Measurements from ENCODE around the gene ARPC1B. TPM values are rescaled to one million over a fixed set of nuclear protein-coding genes. Genes with fewer than 3 reads are reported as not detected.
A peak's percentile ranks its signal among the peaks of the same experiment; 100 is the strongest.

ARPC1B gene
- total and polyA plus RNA-seq, 9 of the 15 experiments (the other 6 are each of a cell fraction or from before 2014, with no cell fraction given), result 6.7 to 357 (median 211) TPM

DNA sequence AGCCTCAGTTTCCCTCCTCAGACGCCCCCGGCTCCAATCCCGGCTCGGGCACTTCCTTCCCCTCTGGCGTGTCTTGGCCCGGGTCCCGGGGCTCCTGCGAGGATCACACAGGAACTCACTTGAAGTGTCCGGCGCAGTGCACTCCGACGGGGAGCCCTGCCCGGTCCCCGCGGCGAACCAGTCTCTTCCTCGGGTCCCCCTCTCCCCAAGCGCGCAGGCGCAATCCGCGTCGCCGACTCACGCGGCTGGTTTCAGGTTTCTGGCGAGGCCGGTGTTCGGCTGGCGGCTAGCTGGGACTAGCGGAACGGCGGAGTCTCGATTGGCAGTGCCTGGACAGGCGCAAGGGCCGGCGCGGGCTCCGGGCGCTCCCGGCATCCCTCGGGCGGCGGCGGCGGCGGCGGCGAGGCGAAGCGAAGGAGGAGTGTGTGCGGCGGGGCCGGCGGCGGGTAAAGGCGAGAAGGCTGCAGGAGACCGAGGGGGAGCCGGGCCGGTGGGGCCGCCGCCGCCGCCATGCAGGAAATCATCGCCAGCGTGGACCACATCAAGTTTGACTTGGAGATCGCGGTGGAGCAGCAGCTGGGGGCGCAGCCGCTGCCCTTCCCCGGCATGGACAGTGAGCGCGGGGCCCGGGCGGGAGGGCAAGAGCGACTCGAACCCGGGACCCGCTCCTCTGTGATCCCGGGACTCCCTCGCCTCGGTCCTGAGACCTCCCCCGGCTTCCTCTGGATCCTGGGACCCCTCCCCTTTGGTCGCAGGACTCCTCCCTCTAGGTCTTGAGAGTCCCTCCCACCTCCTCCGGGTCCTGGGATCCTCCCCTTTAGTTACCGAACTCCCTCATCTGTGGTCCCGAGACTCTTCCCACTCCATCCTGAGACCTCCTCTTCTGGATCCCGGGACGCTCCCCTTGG lies 64.3 kb downstream of the ARPC1B start, which contains the start of the genes CPSF4 and PTCD1 (continued):
- TF ChIP-seq ZNF76 (CRISPR knock-in tag; IDR thresholded peaks at IDR 0.05; ENCODE audit: borderline replicate concordance) (peak; percentile 69; the same call in 1 of the 2 replicates), TAF15 (IDR thresholded peaks at IDR 0.05; ENCODE audit: low read depth, low read length) (no peak), L3MBTL2 (IDR thresholded peaks at IDR 0.05) (peak; percentile 98), RBM22 (IDR thresholded peaks at IDR 0.05; ENCODE audit: low read depth, low read length, poor library complexity, severe bottlenecking) (no peak), ZNF57 (CRISPR knock-in tag; IDR thresholded peaks at IDR 0.05) (0 out of 2 replicates have a peak, but pooled peaks have one; percentile 73), ZNF212 (CRISPR knock-in tag; IDR thresholded peaks at IDR 0.05) (peak; percentile 63; the same call in 1 of the 2 replicates), NELFE (IDR thresholded peaks at IDR 0.05; ENCODE audit: insufficient read depth, insufficient read length) (no peak), ERF (CRISPR knock-in tag; IDR thresholded peaks at IDR 0.05) (peak; percentile 75)
- TF ChIP-seq, protein P1, sequence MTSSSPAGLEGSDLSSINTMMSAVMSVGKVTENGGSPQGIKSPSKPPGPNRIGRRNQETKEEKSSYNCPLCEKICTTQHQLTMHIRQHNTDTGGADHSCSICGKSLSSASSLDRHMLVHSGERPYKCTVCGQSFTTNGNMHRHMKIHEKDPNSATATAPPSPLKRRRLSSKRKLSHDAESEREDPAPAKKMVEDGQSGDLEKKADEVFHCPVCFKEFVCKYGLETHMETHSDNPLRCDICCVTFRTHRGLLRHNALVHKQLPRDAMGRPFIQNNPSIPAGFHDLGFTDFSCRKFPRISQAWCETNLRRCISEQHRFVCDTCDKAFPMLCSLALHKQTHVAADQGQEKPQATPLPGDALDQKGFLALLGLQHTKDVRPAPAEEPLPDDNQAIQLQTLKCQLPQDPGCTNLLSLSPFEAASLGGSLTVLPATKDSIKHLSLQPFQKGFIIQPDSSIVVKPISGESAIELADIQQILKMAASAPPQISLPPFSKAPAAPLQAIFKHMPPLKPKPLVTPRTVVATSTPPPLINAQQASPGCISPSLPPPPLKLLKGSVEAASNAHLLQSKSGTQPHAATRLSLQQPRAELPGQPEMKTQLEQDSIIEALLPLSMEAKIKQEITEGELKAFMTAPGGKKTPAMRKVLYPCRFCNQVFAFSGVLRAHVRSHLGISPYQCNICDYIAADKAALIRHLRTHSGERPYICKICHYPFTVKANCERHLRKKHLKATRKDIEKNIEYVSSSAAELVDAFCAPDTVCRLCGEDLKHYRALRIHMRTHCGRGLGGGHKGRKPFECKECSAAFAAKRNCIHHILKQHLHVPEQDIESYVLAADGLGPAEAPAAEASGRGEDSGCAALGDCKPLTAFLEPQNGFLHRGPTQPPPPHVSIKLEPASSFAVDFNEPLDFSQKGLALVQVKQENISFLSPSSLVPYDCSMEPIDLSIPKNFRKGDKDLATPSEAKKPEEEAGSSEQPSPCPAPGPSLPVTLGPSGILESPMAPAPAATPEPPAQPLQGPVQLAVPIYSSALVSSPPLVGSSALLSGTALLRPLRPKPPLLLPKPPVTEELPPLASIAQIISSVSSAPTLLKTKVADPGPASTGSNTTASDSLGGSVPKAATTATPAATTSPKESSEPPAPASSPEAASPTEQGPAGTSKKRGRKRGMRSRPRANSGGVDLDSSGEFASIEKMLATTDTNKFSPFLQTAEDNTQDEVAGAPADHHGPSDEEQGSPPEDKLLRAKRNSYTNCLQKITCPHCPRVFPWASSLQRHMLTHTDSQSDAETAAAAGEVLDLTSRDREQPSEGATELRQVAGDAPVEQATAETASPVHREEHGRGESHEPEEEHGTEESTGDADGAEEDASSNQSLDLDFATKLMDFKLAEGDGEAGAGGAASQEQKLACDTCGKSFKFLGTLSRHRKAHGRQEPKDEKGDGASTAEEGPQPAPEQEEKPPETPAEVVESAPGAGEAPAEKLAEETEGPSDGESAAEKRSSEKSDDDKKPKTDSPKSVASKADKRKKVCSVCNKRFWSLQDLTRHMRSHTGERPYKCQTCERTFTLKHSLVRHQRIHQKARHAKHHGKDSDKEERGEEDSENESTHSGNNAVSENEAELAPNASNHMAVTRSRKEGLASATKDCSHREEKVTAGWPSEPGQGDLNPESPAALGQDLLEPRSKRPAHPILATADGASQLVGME (CRISPR knock-in tag; IDR thresholded peaks at IDR 0.05), result peak; percentile 80; the same call in 1 of the 2 replicates
- TF ChIP-seq, protein P2, sequence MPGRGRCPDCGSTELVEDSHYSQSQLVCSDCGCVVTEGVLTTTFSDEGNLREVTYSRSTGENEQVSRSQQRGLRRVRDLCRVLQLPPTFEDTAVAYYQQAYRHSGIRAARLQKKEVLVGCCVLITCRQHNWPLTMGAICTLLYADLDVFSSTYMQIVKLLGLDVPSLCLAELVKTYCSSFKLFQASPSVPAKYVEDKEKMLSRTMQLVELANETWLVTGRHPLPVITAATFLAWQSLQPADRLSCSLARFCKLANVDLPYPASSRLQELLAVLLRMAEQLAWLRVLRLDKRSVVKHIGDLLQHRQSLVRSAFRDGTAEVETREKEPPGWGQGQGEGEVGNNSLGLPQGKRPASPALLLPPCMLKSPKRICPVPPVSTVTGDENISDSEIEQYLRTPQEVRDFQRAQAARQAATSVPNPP (IDR thresholded peaks at IDR 0.05; ENCODE audit: borderline replicate concordance, insufficient read depth, insufficient read length), result no peak
- TF ChIP-seq, protein P3, sequence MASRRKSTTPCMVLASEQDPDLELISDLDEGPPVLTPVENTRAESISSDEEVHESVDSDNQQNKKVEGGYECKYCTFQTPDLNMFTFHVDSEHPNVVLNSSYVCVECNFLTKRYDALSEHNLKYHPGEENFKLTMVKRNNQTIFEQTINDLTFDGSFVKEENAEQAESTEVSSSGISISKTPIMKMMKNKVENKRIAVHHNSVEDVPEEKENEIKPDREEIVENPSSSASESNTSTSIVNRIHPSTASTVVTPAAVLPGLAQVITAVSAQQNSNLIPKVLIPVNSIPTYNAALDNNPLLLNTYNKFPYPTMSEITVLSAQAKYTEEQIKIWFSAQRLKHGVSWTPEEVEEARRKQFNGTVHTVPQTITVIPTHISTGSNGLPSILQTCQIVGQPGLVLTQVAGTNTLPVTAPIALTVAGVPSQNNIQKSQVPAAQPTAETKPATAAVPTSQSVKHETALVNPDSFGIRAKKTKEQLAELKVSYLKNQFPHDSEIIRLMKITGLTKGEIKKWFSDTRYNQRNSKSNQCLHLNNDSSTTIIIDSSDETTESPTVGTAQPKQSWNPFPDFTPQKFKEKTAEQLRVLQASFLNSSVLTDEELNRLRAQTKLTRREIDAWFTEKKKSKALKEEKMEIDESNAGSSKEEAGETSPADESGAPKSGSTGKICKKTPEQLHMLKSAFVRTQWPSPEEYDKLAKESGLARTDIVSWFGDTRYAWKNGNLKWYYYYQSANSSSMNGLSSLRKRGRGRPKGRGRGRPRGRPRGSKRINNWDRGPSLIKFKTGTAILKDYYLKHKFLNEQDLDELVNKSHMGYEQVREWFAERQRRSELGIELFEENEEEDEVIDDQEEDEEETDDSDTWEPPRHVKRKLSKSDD (conservative IDR thresholded peaks at IDR 0.05; ENCODE audit: low read length), result no peak
- TF ChIP-seq, protein P4, sequence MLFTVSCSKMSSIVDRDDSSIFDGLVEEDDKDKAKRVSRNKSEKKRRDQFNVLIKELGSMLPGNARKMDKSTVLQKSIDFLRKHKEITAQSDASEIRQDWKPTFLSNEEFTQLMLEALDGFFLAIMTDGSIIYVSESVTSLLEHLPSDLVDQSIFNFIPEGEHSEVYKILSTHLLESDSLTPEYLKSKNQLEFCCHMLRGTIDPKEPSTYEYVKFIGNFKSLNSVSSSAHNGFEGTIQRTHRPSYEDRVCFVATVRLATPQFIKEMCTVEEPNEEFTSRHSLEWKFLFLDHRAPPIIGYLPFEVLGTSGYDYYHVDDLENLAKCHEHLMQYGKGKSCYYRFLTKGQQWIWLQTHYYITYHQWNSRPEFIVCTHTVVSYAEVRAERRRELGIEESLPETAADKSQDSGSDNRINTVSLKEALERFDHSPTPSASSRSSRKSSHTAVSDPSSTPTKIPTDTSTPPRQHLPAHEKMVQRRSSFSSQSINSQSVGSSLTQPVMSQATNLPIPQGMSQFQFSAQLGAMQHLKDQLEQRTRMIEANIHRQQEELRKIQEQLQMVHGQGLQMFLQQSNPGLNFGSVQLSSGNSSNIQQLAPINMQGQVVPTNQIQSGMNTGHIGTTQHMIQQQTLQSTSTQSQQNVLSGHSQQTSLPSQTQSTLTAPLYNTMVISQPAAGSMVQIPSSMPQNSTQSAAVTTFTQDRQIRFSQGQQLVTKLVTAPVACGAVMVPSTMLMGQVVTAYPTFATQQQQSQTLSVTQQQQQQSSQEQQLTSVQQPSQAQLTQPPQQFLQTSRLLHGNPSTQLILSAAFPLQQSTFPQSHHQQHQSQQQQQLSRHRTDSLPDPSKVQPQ (CRISPR knock-in tag; IDR thresholded peaks at IDR 0.05; ENCODE audit: borderline replicate concordance), result no peak

All from K562 (cell line).